ENCODE data around the gene FZD4. TPM values are rescaled to one million over a fixed set of nuclear protein-coding genes. Genes with fewer than 3 reads are reported as not detected.
A peak's percentile ranks its signal among the peaks of the same experiment; 100 is the strongest.
"Not testable (repeated sequence)": the region's sequence is repeated elsewhere in the genome, so short reads cannot be mapped to it uniquely, and the experiment has no call there.

FZD4 gene
- total RNA-seq, 1 experiment from 2014 or later, result 4.3 TPM

GRCh38 chr11:86937193-86937806, 17.9 kb downstream of the FZD4 start:
- H3K4me3 ChIP-seq (ENCODE audit: insufficient read depth, low read depth, low read length); H3K36me3 ChIP-seq (replicated peaks; ENCODE audit: control insufficient read depth, insufficient read depth, low read length); H3K27me3 ChIP-seq (ENCODE audit: control insufficient read depth, insufficient read depth, low read length); DNase-seq: not testable (repeated sequence)

GRCh38 chr11:86934926-86935579, 20.1 kb downstream of the FZD4 start:
- Histone ChIP-seq H3K36me3 (replicated peaks; ENCODE audit: control insufficient read depth, insufficient read depth, low read length) (no peaks in the 10 kb centered on the region), H3K27me3 (ENCODE audit: control insufficient read depth, insufficient read depth, low read length) (no peaks in the 10 kb centered on the region), H3K4me3 (ENCODE audit: insufficient read depth, low read depth, low read length) (no peak overlapping the region)
- no peak for DNase-seq

GRCh38 chr11:86934582-86934900, 20.7 kb downstream of the FZD4 start:
- H3K4me3 ChIP-seq (ENCODE audit: insufficient read depth, low read depth, low read length), result no peak overlapping the region
- no peaks in the 10 kb centered on the region for H3K27me3 ChIP-seq (ENCODE audit: control insufficient read depth, insufficient read depth, low read length)
- no peak for DNase-seq
- no peaks in the 10 kb centered on the region for H3K36me3 ChIP-seq (replicated peaks; ENCODE audit: control insufficient read depth, insufficient read depth, low read length)

GRCh38 chr11:86933891-86934581, 21.2 kb downstream of the FZD4 start:
- no peak for DNase-seq
- Histone ChIP-seq H3K4me3 (ENCODE audit: insufficient read depth, low read depth, low read length) (no peak overlapping the region), H3K36me3 (replicated peaks; ENCODE audit: control insufficient read depth, insufficient read depth, low read length) (no peaks in the 10 kb centered on the region), H3K27me3 (ENCODE audit: control insufficient read depth, insufficient read depth, low read length) (no peaks in the 10 kb centered on the region)

GRCh38 chr11:86932924-86933875, 22.0 kb downstream of the FZD4 start:
- DNase-seq, result no peak
- Histone ChIP-seq H3K36me3 (replicated peaks; ENCODE audit: control insufficient read depth, insufficient read depth, low read length) (no peaks in the 10 kb centered on the region), H3K4me3 (ENCODE audit: insufficient read depth, low read depth, low read length) (no peak overlapping the region), H3K27me3 (ENCODE audit: control insufficient read depth, insufficient read depth, low read length) (no peaks in the 10 kb centered on the region)

- no peaks in the 10 kb centered on the region for H3K27me3 ChIP-seq (ENCODE audit: control insufficient read depth, insufficient read depth, low read length)
- H3K4me3 ChIP-seq (ENCODE audit: insufficient read depth, low read depth, low read length), result no peak overlapping the region
- H3K36me3 ChIP-seq (replicated peaks; ENCODE audit: control insufficient read depth, insufficient read depth, low read length), result no peaks in the 10 kb centered on the region
- no peak for DNase-seq
Measured at GRCh38 chr11:86932259-86932585, 23.0 kb downstream of the FZD4 start.

GRCh38 chr11:86931548-86932258, 23.5 kb downstream of the FZD4 start:
- DNase-seq, result no peak

GRCh38 chr11:86930957-86931547, 24.1 kb downstream of the FZD4 start:
- Histone ChIP-seq H3K4me3 (ENCODE audit: insufficient read depth, low read depth, low read length) (no peak overlapping the region), H3K27me3 (ENCODE audit: control insufficient read depth, insufficient read depth, low read length) (no peaks in the 10 kb centered on the region), H3K36me3 (replicated peaks; ENCODE audit: control insufficient read depth, insufficient read depth, low read length) (no peaks in the 10 kb centered on the region)

More at GRCh38 chr11:86931548-86932258, 23.5 kb downstream of the FZD4 start:
- no peaks in the 10 kb centered on the region for H3K27me3 ChIP-seq (ENCODE audit: control insufficient read depth, insufficient read depth, low read length)
- no peaks in the 10 kb centered on the region for H3K36me3 ChIP-seq (replicated peaks; ENCODE audit: control insufficient read depth, insufficient read depth, low read length)
- no peak overlapping the region for H3K4me3 ChIP-seq (ENCODE audit: insufficient read depth, low read depth, low read length)

GRCh38 chr11:86926975-86927374, 28.2 kb downstream of the FZD4 start:
- no peaks in the 10 kb centered on the region for H3K27me3 ChIP-seq (ENCODE audit: control insufficient read depth, insufficient read depth, low read length)
- H3K36me3 ChIP-seq (replicated peaks; ENCODE audit: control insufficient read depth, insufficient read depth, low read length), result no peaks in the 10 kb centered on the region
- no peak for DNase-seq
- no peak overlapping the region for H3K4me3 ChIP-seq (ENCODE audit: insufficient read depth, low read depth, low read length)

More at GRCh38 chr11:86930957-86931547, 24.1 kb downstream of the FZD4 start:
- no peak for DNase-seq

GRCh38 chr11:86923999-86924766, 31.0 kb downstream of the FZD4 start:
- H3K36me3 ChIP-seq (replicated peaks; ENCODE audit: control insufficient read depth, insufficient read depth, low read length), result no peaks in the 10 kb centered on the region
- no peak overlapping the region for H3K4me3 ChIP-seq (ENCODE audit: insufficient read depth, low read depth, low read length)
- peak; percentile 44 for DNase-seq
- no peaks in the 10 kb centered on the region for H3K27me3 ChIP-seq (ENCODE audit: control insufficient read depth, insufficient read depth, low read length)

- H3K4me3 ChIP-seq (ENCODE audit: insufficient read depth, low read depth, low read length), result no peak overlapping the region
Measured at GRCh38 chr11:86922225-86922624, 33.0 kb downstream of the FZD4 start.

GRCh38 chr11:86919557-86920210, 35.5 kb downstream of the FZD4 start:
- Histone ChIP-seq H3K27me3 (ENCODE audit: control insufficient read depth, insufficient read depth, low read length) (no peaks in the 10 kb centered on the region), H3K4me3 (ENCODE audit: insufficient read depth, low read depth, low read length) (no peak overlapping the region), H3K36me3 (replicated peaks; ENCODE audit: control insufficient read depth, insufficient read depth, low read length) (no peaks in the 10 kb centered on the region)
- peak; percentile 54 for DNase-seq

More at GRCh38 chr11:86922225-86922624, 33.0 kb downstream of the FZD4 start:
- no peaks in the 10 kb centered on the region for H3K36me3 ChIP-seq (replicated peaks; ENCODE audit: control insufficient read depth, insufficient read depth, low read length)
- H3K27me3 ChIP-seq (ENCODE audit: control insufficient read depth, insufficient read depth, low read length), result no peaks in the 10 kb centered on the region
- DNase-seq, result no peak

- Histone ChIP-seq H3K4me3 (ENCODE audit: insufficient read depth, low read depth, low read length) (no peak overlapping the region), H3K27me3 (ENCODE audit: control insufficient read depth, insufficient read depth, low read length) (no peaks in the 10 kb centered on the region)
- DNase-seq, result no peak
Measured at GRCh38 chr11:86918973-86919372, 36.2 kb downstream of the FZD4 start.

More at GRCh38 chr11:86918973-86919372, 36.2 kb downstream of the FZD4 start:
- no peaks in the 10 kb centered on the region for H3K36me3 ChIP-seq (replicated peaks; ENCODE audit: control insufficient read depth, insufficient read depth, low read length)

Measured in H7 (cell line).